GM19043 (cell line): ENCODE results near the gene ZBTB20.

Experiments
- ATAC-seq: cut with Tn5 transposase; IDR thresholded peaks from one replicate; pipeline ENCODE4 v1.9.1; 2021; ENCODE audit warnings: low read depth; ENCODE audit not compliant: unreplicated experiment

The ZBTB20 gene

GRCh38 chr3:114404590-114404989 lies 742.5 kb downstream of the ZBTB20 start:
- no peak for ATAC-seq

DNA sequence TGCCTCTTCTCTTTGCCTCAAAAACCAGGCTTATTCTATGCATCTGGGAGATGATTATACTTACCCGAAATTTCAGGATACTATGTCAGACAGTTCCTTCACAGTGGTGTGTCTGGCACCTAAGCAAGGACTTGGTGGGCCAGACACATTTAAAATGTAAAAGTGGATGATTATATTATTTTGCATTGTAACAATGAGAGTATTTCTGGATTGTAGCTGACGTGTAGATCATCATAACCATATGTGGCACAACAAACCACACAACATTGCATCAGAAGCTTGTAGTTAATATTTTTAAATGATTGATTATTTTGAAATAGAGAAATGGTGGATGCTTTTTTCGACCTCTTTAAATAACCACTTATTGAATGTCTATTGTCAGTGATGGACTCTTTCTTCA lies 744.2 kb downstream of the ZBTB20 start:
- no peak for ATAC-seq

GRCh38 chr3:114401346-114401745 lies 745.7 kb downstream of the ZBTB20 start:
- ATAC-seq = no peak

GRCh38 chr3:114400371-114400770 lies 746.7 kb downstream of the ZBTB20 start:
- no peak for ATAC-seq

GRCh38 chr3:114394551-114394950 lies 752.5 kb downstream of the ZBTB20 start:
- ATAC-seq = no peak

DNA sequence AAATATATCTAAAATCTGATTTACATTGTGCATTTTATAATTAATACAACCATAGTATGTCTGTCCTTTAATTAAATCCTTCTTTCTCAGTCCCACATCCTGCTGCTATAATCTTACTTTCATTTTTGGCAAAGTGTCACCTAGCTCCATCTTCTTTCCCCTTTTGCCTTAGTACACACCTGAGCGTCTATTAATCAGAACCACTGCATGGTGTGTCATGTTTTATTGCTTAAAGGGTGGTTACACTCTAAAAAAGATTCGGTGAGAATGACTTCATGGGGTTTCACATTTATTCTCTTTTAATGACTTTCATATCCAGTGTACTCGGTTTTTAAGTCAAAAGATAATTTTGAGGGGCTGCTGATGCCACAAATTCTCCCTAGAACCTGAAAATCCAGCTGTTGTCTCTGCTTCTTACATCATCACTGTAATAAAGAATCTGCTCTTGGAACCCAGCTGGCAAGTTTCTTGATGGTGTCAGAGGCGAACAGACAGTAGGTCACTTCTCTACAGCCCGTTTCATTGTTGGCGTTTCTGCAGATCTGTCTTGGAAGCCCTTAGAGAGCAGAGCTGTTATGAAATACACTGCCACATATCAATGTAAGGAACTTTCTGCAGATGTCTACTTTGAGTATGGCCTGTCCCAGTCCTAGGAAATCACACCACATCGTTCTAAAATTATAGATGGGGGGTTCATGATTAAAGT lies 753.6 kb downstream of the ZBTB20 start:
- no peak for ATAC-seq

DNA sequence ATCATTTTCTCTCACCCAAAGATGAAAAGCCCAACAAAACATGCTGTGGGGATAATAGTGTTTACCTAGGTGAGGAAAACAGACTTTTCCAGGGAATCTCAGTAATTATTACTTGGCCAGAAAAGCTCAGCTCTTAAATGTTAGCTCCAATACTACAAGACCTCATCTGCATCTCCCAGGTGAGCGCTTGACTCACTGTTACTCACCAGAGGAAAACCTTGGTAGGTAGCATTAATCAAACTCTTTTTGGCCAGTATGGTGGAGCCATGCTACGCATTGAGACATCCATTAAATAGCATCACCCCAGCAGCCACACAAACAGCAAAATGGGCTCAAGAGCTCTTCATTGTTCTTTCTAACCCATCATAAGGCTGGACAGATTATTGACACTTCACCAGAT lies 754.3 kb downstream of the ZBTB20 start:
- ATAC-seq = no peak

DNA sequence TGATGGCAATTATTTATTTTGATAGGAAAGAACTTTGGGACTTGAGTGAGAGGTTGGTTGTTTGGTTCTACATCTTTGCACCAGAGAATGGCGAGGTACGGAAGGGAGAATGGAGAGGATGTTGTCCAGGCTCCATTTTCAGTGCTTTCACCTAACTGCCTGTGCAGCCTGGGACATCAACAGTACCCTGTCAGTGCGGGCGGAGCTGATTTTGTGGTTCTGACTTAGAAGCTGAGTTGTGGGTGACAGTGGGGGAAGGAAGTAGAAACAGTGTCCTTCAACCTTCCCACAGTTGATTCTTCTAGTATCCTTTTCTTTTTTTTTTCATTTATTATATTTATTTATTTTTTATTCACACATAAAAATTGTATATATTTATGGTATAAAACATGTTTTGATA lies 757.9 kb downstream of the ZBTB20 start:
- no peak for ATAC-seq

GRCh38 chr3:114384558-114384903 lies 762.6 kb downstream of the ZBTB20 start:
- ATAC-seq = no peak

GRCh38 chr3:114383875-114384557 lies 763.1 kb downstream of the ZBTB20 start:
- ATAC-seq = peak; percentile 88

- ATAC-seq = no peak
Measured at GRCh38 chr3:114380233-114380651, 766.8 kb downstream of the ZBTB20 start.

DNA sequence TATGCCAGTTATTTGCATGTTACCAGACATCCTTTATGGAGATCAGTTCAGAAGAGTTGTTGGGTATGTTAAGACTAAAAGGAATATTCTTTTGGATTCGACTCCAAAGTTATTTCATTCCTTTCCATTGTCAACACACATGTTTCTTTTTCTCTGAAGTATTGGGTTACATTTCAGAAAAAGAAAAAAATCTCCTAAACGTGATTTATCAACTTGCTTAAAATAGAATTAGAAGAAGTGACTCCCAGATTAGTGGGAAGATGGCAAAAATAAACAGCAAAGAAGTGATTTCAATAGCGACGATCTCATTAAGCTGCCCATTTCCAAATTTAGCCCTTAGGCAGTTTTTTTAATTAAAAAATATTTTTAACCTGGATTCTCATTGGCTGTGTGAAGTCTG lies 767.8 kb downstream of the ZBTB20 start:
- no peak for ATAC-seq

DNA sequence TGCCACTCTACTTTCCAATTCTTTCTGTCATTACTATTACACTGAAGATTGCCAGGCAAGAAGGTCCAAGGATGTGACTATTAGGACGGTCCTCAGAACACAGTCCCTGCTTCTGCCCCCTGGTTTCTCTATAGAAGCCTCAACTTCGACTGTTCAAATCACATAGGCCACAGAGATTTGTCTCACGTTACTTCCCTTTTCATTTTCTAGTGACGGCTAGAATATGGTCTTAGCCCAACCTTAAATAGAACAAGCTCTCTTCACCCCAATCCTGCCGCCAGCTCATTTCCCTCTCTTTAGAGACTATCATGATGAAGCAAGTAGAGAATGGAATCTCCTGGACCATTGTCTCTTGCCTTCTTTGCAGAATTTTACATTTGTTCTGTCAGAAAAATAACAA lies 768.3 kb downstream of the ZBTB20 start:
- no peak for ATAC-seq

DNA sequence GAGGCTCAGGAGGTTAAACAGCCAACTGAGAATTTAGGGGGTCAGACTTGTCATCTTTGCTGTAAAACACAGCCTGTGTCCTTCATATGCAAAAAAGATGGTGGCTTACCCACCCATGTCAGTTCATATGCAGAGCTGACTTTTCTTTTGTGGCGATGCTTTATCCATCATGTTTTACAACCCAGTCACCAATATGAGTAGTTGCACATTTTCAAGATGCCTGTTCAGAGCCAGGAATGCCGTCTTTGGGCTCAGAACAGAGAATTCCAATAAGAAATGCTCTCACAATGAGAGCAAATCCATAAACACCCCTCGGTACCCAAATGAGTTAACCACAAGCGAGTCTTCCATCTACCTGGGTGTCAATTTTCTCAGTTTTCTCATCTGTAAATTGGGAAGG lies 769.7 kb downstream of the ZBTB20 start:
- ATAC-seq = no peak

- no peak for ATAC-seq
Measured at GRCh38 chr3:114376516-114377185, 770.4 kb downstream of the ZBTB20 start.

GRCh38 chr3:114375608-114376421 lies 771.3 kb downstream of the ZBTB20 start:
- ATAC-seq = no peak

GRCh38 chr3:114374433-114374990 lies 772.6 kb downstream of the ZBTB20 start:
- ATAC-seq = no peak

DNA sequence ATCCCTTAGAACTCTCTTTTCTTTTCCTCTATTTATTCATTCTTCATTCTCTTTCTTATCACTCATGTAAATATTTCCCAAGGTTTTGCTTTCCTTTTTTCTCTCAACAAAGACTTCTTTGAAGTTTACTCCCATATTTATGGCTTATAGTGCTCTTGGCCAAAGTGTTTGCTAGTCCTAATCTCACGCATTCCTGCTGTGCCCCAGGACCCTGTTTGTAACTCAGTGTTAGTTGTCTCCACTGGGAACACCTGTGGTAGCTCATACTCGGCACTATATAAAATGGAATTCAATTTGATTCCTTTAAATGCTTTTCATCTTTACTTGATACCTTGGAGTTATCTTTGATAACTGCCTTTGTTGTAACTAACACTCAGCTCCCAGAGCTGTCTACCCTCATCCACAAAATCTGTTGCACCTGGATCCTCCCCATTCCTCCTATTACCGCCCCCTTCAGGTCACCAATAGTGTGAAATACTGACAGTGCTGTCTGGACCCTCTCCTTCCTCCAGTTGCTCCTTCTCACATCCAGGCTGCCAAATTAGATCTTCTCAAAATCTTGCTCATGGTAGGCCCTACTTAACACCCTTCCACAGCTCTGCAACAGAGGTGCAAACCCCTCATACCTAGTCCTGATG lies 776.4 kb downstream of the ZBTB20 start:
- no peak for ATAC-seq

DNA sequence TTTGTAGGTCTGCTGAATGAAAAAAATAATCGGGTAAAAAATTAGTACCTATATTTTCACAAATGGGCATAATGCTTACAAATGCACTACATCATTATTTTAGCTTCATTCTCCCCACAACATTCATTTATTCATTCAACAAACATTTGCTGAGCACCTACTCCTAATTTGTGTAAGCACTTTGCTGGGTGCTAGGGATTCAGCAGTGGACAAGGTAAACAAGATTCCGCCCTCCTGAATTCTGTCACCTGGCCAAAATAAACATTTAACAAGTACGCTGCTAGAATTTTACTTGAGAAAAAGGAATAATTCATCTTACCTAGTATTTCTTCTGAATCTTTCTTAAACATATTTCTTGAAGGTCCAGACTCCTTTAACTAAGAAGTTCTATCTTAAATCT lies 781.2 kb downstream of the ZBTB20 start:
- no peak for ATAC-seq
